Measurements from ENCODE around the gene SMARCA2.

- TF ChIP-seq SP1 (IDR thresholded peaks at IDR 0.05) (no peak), REST (IDR thresholded peaks at IDR 0.05) (no peak), ATF3 (IDR thresholded peaks at IDR 0.05) (no peak), RXRA (IDR thresholded peaks at IDR 0.05) (no peak), JUND (IDR thresholded peaks at IDR 0.05) (no peak), RAD21 (IDR thresholded peaks at IDR 0.05) (no peak), TAF1 (conservative IDR thresholded peaks at IDR 0.05) (no peak), FOXA1 (IDR thresholded peaks at IDR 0.05) (no peak)
- TF ChIP-seq, protein P1, sequence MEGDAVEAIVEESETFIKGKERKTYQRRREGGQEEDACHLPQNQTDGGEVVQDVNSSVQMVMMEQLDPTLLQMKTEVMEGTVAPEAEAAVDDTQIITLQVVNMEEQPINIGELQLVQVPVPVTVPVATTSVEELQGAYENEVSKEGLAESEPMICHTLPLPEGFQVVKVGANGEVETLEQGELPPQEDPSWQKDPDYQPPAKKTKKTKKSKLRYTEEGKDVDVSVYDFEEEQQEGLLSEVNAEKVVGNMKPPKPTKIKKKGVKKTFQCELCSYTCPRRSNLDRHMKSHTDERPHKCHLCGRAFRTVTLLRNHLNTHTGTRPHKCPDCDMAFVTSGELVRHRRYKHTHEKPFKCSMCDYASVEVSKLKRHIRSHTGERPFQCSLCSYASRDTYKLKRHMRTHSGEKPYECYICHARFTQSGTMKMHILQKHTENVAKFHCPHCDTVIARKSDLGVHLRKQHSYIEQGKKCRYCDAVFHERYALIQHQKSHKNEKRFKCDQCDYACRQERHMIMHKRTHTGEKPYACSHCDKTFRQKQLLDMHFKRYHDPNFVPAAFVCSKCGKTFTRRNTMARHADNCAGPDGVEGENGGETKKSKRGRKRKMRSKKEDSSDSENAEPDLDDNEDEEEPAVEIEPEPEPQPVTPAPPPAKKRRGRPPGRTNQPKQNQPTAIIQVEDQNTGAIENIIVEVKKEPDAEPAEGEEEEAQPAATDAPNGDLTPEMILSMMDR (IDR thresholded peaks at IDR 0.05; ENCODE audit: low read depth, low read length, missing input control) = no peak
- TF ChIP-seq, protein P2, sequence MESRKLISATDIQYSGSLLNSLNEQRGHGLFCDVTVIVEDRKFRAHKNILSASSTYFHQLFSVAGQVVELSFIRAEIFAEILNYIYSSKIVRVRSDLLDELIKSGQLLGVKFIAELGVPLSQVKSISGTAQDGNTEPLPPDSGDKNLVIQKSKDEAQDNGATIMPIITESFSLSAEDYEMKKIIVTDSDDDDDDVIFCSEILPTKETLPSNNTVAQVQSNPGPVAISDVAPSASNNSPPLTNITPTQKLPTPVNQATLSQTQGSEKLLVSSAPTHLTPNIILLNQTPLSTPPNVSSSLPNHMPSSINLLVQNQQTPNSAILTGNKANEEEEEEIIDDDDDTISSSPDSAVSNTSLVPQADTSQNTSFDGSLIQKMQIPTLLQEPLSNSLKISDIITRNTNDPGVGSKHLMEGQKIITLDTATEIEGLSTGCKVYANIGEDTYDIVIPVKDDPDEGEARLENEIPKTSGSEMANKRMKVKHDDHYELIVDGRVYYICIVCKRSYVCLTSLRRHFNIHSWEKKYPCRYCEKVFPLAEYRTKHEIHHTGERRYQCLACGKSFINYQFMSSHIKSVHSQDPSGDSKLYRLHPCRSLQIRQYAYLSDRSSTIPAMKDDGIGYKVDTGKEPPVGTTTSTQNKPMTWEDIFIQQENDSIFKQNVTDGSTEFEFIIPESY (IDR thresholded peaks at IDR 0.05) = no peak
- TF ChIP-seq, protein P3, sequence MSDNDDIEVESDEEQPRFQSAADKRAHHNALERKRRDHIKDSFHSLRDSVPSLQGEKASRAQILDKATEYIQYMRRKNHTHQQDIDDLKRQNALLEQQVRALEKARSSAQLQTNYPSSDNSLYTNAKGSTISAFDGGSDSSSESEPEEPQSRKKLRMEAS (IDR thresholded peaks at IDR 0.05) = no peak
Measured at GRCh38 chr9:2142212-2142611, 127.1 kb downstream of the SMARCA2 start.

All from liver (tissue), 3 donors.